Measurements from ENCODE around the gene ERAP2. TPM values are rescaled to one million over a fixed set of nuclear protein-coding genes. Genes with fewer than 3 reads are reported as not detected.

Gene ERAP2
- total and polyA plus RNA-seq, 2 of the 13 experiments (the other 11 are each of a cell fraction or from before 2014, with no cell fraction given): 12.8 to 16.6 TPM

- 95% methylated on average over 9 of the region's 9 CpGs for WGBS (ENCODE audit: low lambda C conversion rate)
- TF ChIP-seq KDM1A (CRISPR knock-in tag; IDR thresholded peaks at IDR 0.05) (no peak), HMGXB3 (CRISPR knock-in tag; IDR thresholded peaks at IDR 0.05; ENCODE audit: borderline replicate concordance) (no peak)
- H2AFZ ChIP-seq (ENCODE audit: low read length): no peak overlapping the region
- no peaks in the 10 kb centered on the region for H4K20me1 ChIP-seq (ENCODE audit: insufficient read depth, low read length)
- H3K9me3 ChIP-seq (ENCODE audit: low read length): no peaks in the 10 kb centered on the region
- ChIA-PET CTCF (ENCODE audit: low intra/inter-chr PET ratio, low total read pairs) (no interaction called here), POLR2A (no interaction called here)
- intact Hi-C loops (cut with micrococcal nuclease; ENCODE audit: unreplicated experiment): no loop called here
- no peak for DNase-seq (ENCODE audit: low spot score)
- no peak for ATAC-seq
- peaks cover 18% of the 10 kb centered on the region for H3K4me1 ChIP-seq (ENCODE audit: insufficient read depth, low read length)
- no peak overlapping the region for H3K4me3 ChIP-seq (replicated peaks in 1 of 3; ENCODE audit: insufficient read depth in 1 of 3, low read depth in 2 of 3, low read length in 3 of 3)
- FAIRE-seq: no peak
- H3K36me3 ChIP-seq (replicated peaks in 1 of 2; ENCODE audit: control insufficient read depth in 1 of 2, insufficient read depth in 2 of 2, low read length in 2 of 2): no peaks in the 10 kb centered on the region
- peaks cover 48% of the 10 kb centered on the region for H3K79me2 ChIP-seq (ENCODE audit: insufficient read depth, low read length)
- no peak overlapping the region for H3K4me2 ChIP-seq (ENCODE audit: low read depth, low read length)
- no peak overlapping the region for H3K27ac ChIP-seq (ENCODE audit: extremely low read length, insufficient read depth, low read length)
- in situ Hi-C loops (cut with HindIII; ENCODE audit: extremely low pct_ligation_motif_present, low pct_unique_long_range_greater_than_20kb): no loop called here
- H3K9ac ChIP-seq (ENCODE audit: insufficient read depth, low read depth, low read length): no peak overlapping the region
- BruUV-seq (replicated peaks): no TSS peak
- H3K27me3 ChIP-seq (ENCODE audit: control insufficient read depth in 1 of 2, insufficient read depth in 2 of 2, low read length in 2 of 2): no peaks in the 10 kb centered on the region
These were observed 65.8 kb downstream of the ERAP2 start for GRCh38 chr5:96942078-96942477.

- intact Hi-C loops (cut with micrococcal nuclease; ENCODE audit: unreplicated experiment): no loop called here
- no peaks in the 10 kb centered on the region for H3K9me3 ChIP-seq (ENCODE audit: low read length)
- no TSS peak for BruUV-seq (replicated peaks)
- WGBS (ENCODE audit: low lambda C conversion rate): 97% methylated on average over 1 of the region's 1 CpG
- no peaks in the 10 kb centered on the region for H3K27me3 ChIP-seq (ENCODE audit: control insufficient read depth in 1 of 2, insufficient read depth in 2 of 2, low read length in 2 of 2)
- FAIRE-seq (no peak), ATAC-seq (no peak), DNase-seq (ENCODE audit: low spot score) (no peak)
- no peak overlapping the region for H3K27ac ChIP-seq (ENCODE audit: extremely low read length, insufficient read depth, low read length)
- H3K4me1 ChIP-seq (ENCODE audit: insufficient read depth, low read length): peaks cover 10% of the 10 kb centered on the region
- in situ Hi-C loops (cut with HindIII; ENCODE audit: extremely low pct_ligation_motif_present, low pct_unique_long_range_greater_than_20kb): no loop called here
- H4K20me1 ChIP-seq (ENCODE audit: insufficient read depth, low read length): no peaks in the 10 kb centered on the region
- peaks cover 41% of the 10 kb centered on the region for H3K79me2 ChIP-seq (ENCODE audit: insufficient read depth, low read length)
- no peak overlapping the region for H2AFZ ChIP-seq (ENCODE audit: low read length)
- no peak overlapping the region for H3K4me3 ChIP-seq (replicated peaks in 1 of 3; ENCODE audit: insufficient read depth in 1 of 3, low read depth in 2 of 3, low read length in 3 of 3)
- H3K4me2 ChIP-seq (ENCODE audit: low read depth, low read length): no peak overlapping the region
- no peaks in the 10 kb centered on the region for H3K36me3 ChIP-seq (replicated peaks in 1 of 2; ENCODE audit: control insufficient read depth in 1 of 2, insufficient read depth in 2 of 2, low read length in 2 of 2)
- no peak overlapping the region for H3K9ac ChIP-seq (ENCODE audit: insufficient read depth, low read depth, low read length)
- CTCF ChIA-PET (ENCODE audit: low intra/inter-chr PET ratio, low total read pairs): no interaction called here
- POLR2A ChIA-PET: no interaction called here
- TF ChIP-seq TOPORS (CRISPR knock-in tag; IDR thresholded peaks at IDR 0.05): no peak
- TF ChIP-seq NR2C2 (CRISPR knock-in tag; IDR thresholded peaks at IDR 0.05; ENCODE audit: borderline replicate concordance): no peak
- TF ChIP-seq, protein P1, sequence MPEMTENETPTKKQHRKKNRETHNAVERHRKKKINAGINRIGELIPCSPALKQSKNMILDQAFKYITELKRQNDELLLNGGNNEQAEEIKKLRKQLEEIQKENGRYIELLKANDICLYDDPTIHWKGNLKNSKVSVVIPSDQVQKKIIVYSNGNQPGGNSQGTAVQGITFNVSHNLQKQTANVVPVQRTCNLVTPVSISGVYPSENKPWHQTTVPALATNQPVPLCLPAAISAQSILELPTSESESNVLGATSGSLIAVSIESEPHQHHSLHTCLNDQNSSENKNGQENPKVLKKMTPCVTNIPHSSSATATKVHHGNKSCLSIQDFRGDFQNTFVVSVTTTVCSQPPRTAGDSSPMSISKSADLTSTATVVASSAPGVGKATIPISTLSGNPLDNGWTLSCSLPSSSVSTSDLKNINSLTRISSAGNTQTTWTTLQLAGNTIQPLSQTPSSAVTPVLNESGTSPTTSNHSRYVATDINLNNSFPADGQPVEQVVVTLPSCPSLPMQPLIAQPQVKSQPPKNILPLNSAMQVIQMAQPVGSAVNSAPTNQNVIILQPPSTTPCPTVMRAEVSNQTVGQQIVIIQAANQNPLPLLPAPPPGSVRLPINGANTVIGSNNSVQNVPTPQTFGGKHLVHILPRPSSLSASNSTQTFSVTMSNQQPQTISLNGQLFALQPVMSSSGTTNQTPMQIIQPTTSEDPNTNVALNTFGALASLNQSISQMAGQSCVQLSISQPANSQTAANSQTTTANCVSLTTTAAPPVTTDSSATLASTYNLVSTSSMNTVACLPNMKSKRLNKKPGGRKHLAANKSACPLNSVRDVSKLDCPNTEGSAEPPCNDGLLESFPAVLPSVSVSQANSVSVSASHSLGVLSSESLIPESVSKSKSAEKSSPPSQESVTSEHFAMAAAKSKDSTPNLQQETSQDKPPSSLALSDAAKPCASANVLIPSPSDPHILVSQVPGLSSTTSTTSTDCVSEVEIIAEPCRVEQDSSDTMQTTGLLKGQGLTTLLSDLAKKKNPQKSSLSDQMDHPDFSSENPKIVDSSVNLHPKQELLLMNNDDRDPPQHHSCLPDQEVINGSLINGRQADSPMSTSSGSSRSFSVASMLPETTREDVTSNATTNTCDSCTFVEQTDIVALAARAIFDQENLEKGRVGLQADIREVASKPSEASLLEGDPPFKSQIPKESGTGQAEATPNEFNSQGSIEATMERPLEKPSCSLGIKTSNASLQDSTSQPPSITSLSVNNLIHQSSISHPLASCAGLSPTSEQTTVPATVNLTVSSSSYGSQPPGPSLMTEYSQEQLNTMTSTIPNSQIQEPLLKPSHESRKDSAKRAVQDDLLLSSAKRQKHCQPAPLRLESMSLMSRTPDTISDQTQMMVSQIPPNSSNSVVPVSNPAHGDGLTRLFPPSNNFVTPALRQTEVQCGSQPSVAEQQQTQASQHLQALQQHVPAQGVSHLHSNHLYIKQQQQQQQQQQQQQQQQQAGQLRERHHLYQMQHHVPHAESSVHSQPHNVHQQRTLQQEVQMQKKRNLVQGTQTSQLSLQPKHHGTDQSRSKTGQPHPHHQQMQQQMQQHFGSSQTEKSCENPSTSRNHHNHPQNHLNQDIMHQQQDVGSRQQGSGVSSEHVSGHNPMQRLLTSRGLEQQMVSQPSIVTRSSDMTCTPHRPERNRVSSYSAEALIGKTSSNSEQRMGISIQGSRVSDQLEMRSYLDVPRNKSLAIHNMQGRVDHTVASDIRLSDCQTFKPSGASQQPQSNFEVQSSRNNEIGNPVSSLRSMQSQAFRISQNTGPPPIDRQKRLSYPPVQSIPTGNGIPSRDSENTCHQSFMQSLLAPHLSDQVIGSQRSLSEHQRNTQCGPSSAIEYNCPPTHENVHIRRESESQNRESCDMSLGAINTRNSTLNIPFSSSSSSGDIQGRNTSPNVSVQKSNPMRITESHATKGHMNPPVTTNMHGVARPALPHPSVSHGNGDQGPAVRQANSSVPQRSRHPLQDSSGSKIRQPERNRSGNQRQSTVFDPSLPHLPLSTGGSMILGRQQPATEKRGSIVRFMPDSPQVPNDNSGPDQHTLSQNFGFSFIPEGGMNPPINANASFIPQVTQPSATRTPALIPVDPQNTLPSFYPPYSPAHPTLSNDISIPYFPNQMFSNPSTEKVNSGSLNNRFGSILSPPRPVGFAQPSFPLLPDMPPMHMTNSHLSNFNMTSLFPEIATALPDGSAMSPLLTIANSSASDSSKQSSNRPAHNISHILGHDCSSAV (CRISPR knock-in tag; IDR thresholded peaks at IDR 0.05; ENCODE audit: borderline replicate concordance): no peak
- no peak for TF ChIP-seq ZMYM2 (CRISPR knock-in tag; IDR thresholded peaks at IDR 0.05)
These were observed 66.6 kb downstream of the ERAP2 start for GRCh38 chr5:96942911-96943310.

All from HepG2 (cell line).